Cardiac septum (tissue), 1 donor: ENCODE measurements around the gene PITHD1. TPM values are rescaled to one million over a fixed set of nuclear protein-coding genes. Genes with fewer than 3 reads are reported as not detected.
"Not testable (repeated sequence)": the region's sequence is repeated elsewhere in the genome, so short reads cannot be mapped to it uniquely, and the experiment has no call there.

Experiments used
- DNase-seq: peaks from one replicate; pipeline ENCODE4 v3.0.0-alpha.2; 2020; ENCODE audit warnings: low spot score
- intact Hi-C: fragments of 100-400 bp; cut with DNase I; formaldehyde crosslinking; loops from one replicate; pipeline ENCODE4 v1.14.0; 2022
- long read RNA-seq: library from polyadenylated mRNA; unstranded; transcript quantifications from one replicate; pipeline ENCODE4 v2.0.0, GENCODE V29; 2021
- total RNA-seq: library from RNA; stranded (reverse); fragmentation: NEBNext Ultra II Directional; extraction: Animal tissue kit (Norgen Biotek cat#: 25700); gene quantifications from one replicate; pipeline ENCODE4 v1.2.1, GENCODE V29; 2021
- donor health status: DM: no; HTN: no; CAD: no.

PITHD1 gene, protein sequence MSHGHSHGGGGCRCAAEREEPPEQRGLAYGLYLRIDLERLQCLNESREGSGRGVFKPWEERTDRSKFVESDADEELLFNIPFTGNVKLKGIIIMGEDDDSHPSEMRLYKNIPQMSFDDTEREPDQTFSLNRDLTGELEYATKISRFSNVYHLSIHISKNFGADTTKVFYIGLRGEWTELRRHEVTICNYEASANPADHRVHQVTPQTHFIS
- total RNA-seq: 33.7 TPM
- long read RNA-seq, transcript PITHD1-201 (6 exons, 1,603 nt): major isoform, 36 of 38 reads
- long read RNA-seq, partial matches to known transcripts: 0 of 38 reads
- long read RNA-seq, other reads (novel, unspliced or antisense): 2 of 38 reads

DNA sequence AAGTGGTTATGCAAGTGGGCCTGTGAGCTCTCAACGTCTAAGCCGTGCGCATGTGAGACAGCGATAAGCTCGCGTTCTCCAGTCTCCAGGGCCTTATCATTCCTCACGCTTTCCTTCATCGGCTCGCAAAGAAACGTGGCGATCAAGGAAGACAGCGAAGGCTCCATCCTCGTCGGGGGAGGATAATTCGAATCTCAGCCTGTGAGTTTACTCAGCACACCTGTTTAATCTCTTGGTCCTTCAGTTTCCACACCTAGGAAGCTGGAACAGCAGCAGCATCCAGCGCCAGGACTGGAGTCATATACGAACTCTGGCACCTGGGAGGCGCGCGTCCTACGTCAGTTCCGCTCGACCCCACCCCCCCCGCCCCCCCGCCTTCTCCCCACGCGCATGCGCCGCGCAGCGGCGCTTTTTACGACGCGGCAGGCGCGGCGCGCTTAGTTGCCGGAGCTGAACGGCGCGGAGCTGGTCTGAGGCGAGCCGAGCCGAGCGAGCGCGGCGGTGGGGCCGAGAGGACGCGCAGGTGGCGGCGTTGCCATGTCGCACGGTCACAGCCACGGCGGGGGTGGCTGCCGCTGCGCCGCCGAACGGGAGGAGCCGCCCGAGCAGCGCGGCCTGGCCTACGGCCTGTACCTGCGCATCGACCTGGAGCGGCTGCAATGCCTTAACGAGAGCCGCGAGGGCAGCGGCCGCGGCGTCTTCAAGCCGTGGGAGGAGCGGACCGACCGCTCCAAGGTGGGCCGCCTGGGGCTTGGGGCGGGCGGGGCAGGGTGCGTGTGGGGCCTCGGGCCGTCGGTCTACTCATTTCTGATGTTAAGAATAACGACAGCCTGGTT is at the start of gene PITHD1:
PITHD1 (plus strand) TSS at position 440 of the 836 bp plus-strand sequence; CDS start at position 538, 98 bp downstream.
- DNase-seq: peak; percentile 91
- intact Hi-C loops: loop anchor here (2.0 kb wide), 1 partner anchor 13 kb away; the partner anchor contains the start of gene LYPLA2

DNA sequence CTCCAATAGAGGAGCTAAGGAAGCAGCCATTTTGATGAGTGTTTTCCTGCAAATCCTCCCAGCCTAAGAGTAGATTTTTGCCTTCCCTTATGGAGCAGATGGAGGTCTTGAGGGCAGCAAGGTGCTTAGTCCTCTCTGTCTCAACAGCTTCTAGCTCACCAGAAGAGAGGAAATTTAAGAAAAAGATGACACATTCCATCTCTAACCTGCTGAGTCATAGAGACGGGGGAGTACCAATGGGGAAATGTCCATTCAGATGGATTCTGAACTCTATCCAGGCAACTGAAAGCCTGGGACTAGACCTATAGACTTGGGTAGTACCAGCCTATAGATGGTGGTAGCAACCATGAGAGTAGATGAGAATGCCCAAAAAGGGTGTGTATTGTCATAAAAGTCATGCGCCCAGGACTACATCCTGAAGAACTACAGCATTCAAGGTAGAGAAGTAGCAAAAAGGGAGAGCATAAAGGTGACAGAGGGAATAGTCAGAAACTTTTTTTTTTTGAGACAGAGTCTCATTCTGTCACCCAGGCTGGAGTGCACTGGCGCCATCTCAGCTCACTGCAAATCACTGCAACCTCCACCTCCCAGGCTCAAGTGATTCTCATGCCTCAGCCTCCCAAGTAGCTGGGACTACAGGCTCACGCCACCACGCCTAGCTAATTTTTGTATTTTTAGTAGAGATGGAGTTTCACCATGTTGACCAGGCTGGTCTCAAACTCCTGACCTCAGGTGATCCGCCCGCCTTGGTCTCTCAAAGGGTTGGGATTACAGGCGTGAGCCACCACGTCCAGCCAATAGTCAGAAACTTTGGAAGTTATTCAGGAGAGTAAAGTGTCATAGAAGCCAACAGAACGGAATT is 45.6 kb upstream of the PITHD1 start:
- intact Hi-C loops: no loop called here
- DNase-seq: no peak

DNA sequence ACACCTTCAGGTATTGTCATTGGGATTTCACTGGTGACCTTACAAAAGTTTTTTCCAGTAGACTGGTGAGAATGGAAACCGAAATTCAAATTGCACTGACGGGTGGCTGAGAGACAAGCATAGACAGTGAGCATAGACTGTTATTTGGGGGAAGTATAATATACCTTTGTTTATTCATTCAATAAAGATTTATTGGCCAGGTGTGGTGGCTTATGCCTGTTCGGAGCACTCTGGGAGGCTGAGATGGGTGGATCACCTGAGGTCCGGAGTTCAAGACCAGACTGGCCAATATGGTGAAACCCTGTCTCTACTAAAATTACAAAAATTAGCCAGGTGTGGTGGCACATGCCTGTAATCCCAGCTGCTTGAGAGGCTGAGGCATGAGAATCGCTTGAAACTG is 44.9 kb upstream of the PITHD1 start:
- DNase-seq, intact Hi-C loops: not testable (repeated sequence)

DNA sequence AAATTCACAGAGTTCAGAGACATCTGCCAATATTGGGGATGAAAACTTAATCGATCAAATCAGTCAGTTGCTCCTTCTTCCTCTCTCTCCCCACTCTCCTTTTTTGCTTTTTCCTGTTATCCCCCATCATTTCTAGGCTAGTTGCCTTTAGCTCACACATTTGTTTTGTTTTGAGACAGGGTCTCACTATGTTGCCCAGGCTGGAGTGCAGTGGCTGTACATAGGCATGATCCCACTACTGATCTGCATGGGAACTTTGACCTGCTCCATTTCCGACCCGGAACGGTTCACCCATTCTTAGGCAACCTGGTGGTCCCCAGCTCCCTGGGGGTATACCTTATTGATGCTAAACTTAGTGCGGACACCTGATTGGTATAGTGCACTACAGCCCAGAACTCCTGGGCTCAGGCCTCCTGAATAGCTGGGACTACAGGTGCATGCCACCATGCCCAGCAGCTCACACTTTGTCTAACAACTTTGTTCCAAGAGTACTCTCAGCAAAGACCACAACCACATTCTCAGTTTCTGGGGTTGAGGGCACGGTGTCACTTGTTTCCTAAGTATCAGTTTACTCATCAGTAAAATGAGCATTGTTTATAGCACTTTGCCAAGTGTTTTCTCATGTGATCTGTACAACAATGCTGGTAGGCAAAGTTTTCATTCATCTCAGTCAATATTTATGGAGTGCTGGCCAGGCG is 41.6 kb upstream of the PITHD1 start:
- no peak for DNase-seq
- intact Hi-C loops: no loop called here

DNA sequence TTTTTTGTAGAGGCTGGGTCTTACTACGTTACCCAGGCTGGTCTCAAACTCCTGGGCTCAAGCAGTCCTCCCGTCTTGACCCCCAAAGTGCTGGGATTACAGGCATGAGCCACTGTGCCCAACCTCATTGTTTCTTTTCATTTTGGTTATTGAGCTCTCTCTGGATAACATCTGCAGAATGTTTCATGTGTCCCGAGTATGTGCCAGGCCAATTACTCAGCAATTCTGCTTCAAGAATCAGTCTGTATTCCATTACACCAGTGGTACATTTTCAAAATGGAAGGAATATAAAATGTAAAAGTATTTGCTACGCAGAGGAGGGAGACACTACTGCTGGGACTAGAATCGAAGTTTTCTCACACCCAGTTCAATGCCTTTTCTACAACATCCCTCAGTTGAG is 36.6 kb upstream of the PITHD1 start:
- DNase-seq: no peak
- intact Hi-C loops: loop anchor here (10.0 kb wide), 1 partner anchor 197 kb away; no protein-coding TSS in a partner anchor

DNA sequence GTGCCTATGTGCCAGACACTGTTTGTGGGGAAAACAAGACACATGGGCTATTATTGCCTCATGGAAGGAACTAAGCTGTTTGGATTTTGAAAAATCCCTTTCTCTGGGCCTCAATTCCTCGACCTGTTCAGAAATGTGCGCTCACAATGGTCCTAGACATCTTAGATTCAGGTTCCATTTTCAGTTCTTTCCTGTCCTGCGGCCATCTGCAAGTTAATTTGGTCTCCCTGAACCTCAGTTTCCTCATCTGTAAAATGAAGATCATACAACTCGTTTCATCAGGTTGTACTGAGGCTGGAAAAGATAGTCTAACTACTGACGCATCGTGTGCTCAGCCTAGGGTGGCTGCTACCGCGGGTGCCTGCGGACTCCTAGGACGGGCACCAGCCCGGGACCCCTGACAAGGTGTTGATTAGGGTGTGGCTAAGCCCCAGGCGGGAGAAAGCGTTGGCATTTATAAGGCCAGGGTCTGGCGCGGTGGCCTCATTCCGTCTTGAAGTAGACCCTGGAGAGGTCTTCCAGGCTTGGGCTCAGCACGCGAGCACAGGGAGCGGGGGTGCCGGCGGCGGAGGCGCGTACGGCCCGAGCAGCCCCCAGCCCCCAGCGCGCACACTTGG is 35.4 kb upstream of the PITHD1 start:
- intact Hi-C loops: loop anchor here (10.0 kb wide), 1 partner anchor 198 kb away; no protein-coding TSS in a partner anchor
- peak; percentile 76 for DNase-seq

DNA sequence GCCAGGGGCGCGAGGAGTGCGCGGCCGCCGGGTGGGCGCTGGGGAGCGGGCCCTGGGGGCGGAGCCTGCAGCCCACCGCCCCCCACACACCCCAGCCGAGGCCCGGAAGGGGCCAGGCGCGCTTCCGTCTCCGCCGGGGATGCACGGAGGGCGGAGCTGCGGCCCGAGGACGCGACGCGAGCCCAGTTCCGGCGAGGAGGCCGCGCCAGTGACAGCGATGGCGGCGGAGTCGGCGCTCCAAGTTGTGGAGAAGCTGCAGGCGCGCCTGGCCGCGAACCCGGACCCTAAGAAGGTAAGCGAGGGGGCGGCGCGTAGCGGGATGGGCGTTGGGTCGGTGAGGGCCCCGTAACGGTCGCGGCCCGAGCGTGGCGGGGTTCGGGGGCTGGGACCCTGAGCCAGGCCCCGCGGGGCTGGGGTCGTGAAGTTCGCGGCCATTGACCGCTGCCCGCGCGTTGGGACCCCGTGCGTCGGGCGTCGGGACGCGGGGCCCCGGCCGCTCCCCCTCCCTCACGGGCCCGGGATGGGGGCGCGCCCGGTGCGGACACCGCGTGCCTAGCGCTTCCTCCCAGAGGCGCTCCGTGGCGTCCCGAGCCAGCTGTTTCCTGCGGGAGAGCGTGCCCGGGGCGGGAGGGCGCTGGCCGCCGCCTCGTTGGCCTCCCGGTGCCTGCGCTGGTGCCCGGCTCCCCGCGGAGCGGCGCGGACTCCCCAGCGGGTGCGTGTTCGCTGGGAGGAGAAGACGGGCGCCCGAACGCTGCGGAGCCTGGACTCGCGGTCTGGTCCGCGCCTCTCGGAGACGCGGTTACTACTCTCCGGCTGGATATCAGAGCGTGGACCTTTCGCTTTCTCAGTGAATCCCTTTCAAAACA is 34.7 kb upstream of the PITHD1 start, which contains the start of gene ELOA:
ELOA (plus strand) TSS at position 185 of the 866 bp plus-strand sequence; CDS start at position 218, 33 bp downstream.
- intact Hi-C loops: loop anchor here (2.0 to 10.0 kb wide), 2 partner anchors 51 to 199 kb away; no protein-coding TSS in a partner anchor
- DNase-seq: peak; percentile 91

DNA sequence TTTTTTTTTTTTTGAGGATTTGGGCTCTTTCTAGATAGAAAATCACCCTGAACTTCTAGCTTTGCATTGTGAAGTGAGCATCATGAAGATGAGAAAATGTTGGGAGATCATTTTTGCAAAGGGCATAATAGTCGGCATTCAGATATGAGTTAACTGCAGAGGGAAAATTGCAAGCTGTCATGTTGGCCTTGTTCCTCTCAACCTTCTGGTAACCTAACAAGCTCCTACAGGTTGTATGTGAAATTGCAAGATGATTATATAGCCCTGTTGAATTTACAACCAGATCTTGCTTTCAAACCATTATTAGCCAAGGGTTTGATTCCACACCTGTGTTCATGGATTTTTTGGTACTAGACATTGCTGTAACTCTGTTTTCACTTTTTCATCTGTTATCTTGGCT is 32.7 kb upstream of the PITHD1 start:
- DNase-seq: no peak
- intact Hi-C loops: loop anchor here (2.0 to 10.0 kb wide), 2 partner anchors 53 to 201 kb away; no protein-coding TSS in a partner anchor

DNA sequence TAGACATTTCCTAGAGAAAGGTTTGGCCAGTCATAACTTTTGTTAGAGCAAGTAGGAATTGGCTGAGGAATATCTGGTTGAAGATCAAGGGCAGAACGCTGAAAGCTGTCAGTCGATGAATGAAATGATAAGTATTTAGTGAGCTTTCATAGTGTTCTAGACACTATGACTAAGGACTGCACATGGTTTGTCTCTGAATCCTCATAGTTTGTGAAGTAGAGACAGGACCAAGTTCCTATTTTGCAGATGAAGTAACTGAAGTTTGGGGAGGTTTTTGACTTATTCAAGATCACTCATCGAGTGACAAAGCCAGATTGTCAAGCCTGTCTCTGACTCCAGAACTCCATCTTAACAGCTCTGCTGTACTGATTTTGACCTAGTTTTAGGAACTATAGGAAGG is 30.2 kb upstream of the PITHD1 start:
- intact Hi-C loops: loop anchor here (10.0 kb wide), 1 partner anchor 203 kb away; no protein-coding TSS in a partner anchor
- DNase-seq: no peak

DNA sequence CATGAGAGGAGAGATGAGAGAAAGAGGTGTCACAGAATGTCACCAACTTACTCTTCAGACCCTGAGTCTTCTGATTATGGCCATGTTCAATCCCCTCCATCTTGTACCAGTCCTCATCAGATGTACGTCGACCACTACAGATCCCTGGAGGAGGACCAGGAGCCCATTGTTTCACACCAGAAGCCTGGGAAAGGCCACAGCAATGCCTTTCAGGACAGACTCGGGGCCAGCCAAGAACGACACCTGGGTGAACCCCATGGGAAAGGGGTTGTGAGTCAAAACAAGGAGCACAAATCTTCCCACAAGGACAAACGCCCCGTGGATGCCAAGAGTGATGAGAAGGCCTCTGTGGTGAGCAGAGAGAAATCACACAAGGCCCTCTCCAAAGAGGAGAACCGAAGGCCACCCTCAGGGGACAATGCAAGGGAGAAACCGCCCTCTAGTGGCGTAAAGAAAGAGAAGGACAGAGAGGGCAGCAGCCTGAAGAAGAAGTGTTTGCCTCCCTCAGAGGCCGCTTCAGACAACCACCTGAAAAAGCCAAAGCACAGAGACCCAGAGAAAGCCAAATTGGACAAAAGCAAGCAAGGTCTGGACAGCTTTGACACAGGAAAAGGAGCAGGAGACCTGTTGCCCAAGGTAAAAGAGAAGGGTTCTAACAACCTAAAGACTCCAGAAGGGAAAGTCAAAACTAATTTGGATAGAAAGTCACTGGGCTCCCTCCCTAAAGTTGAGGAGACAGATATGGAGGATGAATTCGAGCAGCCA is 27.0 kb upstream of the PITHD1 start:
- DNase-seq: no peak
- intact Hi-C loops: no loop called here

DNA sequence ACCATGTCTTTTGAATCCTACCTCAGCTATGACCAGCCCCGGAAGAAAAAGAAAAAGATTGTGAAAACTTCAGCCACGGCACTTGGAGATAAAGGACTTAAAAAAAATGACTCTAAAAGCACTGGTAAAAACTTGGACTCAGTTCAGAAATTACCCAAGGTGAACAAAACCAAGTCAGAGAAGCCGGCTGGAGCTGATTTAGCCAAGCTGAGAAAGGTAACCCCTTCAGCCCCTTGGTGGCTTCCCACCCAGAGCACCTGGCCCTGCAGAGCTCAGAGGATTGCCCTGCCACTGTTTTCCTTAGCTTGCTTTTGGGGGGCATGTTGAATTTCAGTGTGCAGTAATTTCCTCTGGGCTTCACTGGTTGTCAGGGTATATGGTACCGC is 26.4 kb upstream of the PITHD1 start:
- intact Hi-C loops: no loop called here

DNA sequence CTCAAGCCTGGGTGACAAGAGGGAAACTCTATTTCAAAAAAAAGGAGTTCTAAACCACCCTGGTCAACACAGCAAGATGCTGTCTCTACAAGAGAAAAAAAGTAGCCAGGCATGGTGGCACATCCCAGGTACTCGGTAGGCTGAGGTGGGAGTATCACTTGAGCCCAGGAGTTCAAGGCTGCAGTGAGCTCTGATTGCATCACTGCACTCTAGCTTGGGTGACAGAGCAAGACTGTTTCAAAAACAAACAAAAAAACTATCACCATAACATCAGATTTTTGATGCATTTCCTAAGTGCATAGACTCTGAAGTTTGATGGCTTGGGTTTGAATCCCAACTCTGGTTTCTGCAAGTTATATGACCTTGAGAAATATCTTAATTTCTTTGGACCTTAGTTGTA is 25.3 kb upstream of the PITHD1 start:
- intact Hi-C loops: no loop called here
- no peak for DNase-seq

More for the DNA sequence above, 26.4 kb upstream of the PITHD1 start:
- DNase-seq: no peak

DNA sequence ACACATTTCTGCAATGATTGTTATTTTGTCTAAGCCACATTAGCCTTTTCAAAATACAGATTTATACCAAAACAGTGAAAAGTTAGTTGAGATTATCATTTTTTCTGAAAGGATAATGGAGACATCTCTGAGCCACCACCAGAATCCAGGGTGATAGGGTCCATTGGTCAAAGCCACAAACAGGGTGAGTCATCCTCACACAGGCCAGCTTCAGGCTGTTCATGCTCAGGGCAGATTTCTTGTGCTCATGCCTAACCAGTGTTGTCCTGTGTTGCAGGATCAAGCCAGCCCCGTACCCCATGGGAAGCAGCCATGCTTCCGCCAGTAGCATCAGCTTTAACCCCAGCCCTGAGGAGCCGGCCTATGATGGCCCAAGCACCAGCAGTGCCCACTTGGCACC is 21.5 kb upstream of the PITHD1 start:
- intact Hi-C loops: no loop called here
- DNase-seq: no peak

DNA sequence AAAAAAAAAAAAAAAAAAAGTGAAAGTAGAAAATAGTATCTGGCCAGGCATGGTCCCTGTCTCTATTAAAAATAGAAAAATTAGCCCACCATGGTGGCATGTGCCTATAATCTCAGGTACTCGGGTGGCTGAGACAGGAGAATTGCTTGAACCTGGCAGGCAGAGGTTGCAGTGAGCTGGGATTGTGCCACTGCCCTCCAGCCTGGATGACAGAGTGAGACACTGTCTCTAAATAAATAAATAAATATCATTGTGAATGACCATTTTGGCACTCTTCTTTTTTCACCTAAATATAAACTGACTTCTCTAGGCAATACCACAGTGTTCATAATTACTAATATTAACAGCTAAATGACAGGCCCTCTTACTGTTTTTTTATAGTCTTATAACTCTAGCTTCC is 20.4 kb upstream of the PITHD1 start:
- intact Hi-C loops: no loop called here
- no peak for DNase-seq

DNA sequence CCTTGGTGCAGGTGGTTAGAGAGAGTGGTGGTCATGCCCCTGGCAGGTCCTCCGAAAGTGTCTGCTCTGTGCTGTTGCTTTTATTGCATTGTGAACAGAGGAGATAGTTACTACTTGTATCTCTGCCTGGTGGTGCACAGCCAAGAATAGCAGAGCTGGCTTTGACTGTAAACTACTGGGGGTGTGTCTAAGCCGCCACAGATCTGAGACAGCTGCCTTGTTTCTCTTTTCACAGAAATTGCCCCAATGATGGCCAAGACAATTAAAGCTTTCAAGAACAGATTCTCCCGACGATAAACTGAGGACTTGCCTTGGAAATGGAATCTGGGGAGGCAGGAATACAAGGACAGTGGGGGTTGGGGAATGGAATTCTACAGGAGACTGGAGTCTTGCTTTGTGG is 18.9 kb upstream of the PITHD1 start:
- no peak for DNase-seq
- intact Hi-C loops: no loop called here

DNA sequence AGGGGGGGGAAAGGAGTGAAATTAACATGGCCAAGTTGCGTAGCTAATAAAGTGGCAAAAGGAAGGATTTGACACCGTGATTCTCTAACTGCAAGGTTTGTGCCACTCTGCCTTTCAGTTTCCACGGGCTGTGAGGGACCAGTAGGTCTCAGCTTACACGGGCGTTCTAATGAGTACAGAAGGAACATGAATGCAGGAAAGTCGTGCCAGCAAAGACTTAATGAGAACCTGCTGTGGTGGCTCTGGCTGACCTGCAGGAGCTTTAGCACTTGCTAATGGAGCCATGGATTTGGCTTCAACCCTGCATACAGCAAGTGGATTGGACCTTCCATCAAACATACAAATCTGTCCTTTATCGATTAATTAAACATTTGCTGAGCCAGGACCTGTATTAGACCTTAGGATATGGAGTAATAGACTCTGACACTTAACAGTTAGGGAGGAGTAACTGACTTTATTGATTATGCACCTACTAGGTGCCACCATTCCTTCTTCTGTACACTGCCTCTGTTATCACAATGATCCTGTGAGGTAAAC is 15.1 kb upstream of the PITHD1 start:
- intact Hi-C loops: no loop called here
- no peak for DNase-seq
